ENCODE measurements around the gene E2F3.
"Not testable (repeated sequence)": the region's sequence is repeated elsewhere in the genome, so short reads cannot be mapped to it uniquely, and the experiment has no call there.

E2F3 gene

GRCh38 chr6:20467437-20467836 is 65.8 kb downstream of the E2F3 start:
- no peak for DNase-seq (ENCODE audit: low read depth)

GRCh38 chr6:20468209-20468608 is 66.5 kb downstream of the E2F3 start:
- DNase-seq (ENCODE audit: low read depth), result no peak

GRCh38 chr6:20472748-20473147 is 71.1 kb downstream of the E2F3 start:
- no peak for DNase-seq (ENCODE audit: low read depth)

- DNase-seq (ENCODE audit: low read depth), result no peak
Measured at GRCh38 chr6:20473518-20473917, 71.8 kb downstream of the E2F3 start.

- DNase-seq (ENCODE audit: low read depth), result no peak
Measured at GRCh38 chr6:20474874-20475542, 73.3 kb downstream of the E2F3 start.

- DNase-seq (ENCODE audit: low read depth), result no peak
Measured at GRCh38 chr6:20476501-20477043, 74.9 kb downstream of the E2F3 start.

DNA sequence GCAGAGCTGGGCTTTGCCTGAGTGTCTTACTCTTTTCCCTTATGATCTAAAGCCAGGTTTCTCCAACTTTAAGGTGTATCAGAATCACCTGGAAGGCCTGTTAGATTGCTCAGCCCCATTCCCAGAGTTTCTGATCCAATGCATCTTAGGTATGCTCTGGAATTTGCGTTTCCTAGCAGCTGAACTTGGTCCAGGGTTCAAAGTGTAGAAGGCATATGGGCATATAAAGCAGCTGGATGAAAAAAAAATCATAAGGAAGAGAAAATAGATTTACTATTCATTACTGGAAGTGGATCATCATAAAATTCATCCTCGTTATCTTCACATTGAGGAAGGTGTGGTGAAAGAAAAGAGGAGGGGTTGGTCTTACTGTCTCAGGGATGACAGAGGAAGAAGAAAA is 75.8 kb downstream of the E2F3 start:
- DNase-seq (ENCODE audit: low read depth), result no peak

- DNase-seq (ENCODE audit: low read depth), result no peak
Measured at GRCh38 chr6:20479060-20479459, 77.4 kb downstream of the E2F3 start.

DNA sequence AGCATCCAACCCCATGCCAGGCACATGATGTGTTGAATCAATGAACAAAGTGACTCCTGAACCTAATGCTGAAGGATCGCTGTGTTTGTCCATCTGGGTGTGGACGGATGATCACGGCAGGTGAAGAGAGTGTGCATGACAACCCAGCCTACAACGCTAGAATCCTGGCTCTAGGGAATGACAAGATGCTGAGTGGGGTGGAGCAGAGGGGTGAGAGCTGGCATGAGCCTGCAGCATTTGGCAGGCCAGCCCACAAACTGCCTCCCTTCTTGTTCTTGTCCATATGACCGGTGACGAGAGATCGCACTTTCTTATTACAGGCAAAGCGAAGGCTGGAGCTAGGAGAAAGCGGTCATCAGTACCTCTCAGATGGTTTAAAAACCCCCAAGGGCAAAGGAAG is 77.8 kb downstream of the E2F3 start:
- DNase-seq (ENCODE audit: low read depth), result no peak

- no peak for DNase-seq (ENCODE audit: low read depth)
Measured at GRCh38 chr6:20481281-20481680, 79.6 kb downstream of the E2F3 start.

GRCh38 chr6:20483887-20484497 is 82.3 kb downstream of the E2F3 start:
- DNase-seq (ENCODE audit: low read depth), result no peak

- DNase-seq (ENCODE audit: low read depth), result no peak
Measured at GRCh38 chr6:20486641-20487040, 85.0 kb downstream of the E2F3 start.

DNA sequence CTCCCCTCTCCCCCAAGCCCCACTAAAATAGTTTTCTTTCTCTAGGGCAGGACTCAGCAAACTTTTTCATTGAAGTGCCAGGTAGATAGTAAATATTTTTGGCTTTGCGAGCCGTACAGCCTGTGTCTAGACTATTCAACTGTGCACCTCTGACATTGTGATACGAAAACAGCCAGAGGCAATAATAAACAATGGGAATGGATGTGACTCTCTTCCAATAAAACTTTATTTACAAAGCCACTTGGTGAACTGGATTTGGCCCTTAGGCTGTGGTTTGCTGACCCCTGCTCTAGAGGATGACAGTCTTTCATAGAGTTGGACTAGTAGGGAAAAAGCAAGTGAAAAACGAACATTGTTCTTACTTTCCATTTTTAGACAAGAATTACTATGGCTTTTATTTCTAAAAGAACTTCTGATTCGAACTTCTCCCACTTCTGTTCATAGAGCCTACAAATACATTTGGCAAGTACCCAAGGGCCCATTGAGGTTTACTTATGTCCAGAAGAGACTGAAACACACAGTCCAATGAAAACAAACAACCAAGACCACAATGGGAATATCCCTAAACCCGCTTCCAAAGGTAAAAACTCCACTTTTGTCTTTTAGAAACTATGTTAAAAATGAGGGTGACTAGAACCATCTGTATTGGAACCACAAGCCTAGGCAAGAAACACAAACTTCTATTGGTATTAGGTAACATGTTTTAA is 86.1 kb downstream of the E2F3 start:
- no peak for DNase-seq (ENCODE audit: low read depth)

GRCh38 chr6:20490591-20490990 is 88.9 kb downstream of the E2F3 start:
- no peak for DNase-seq (ENCODE audit: low read depth)

DNA sequence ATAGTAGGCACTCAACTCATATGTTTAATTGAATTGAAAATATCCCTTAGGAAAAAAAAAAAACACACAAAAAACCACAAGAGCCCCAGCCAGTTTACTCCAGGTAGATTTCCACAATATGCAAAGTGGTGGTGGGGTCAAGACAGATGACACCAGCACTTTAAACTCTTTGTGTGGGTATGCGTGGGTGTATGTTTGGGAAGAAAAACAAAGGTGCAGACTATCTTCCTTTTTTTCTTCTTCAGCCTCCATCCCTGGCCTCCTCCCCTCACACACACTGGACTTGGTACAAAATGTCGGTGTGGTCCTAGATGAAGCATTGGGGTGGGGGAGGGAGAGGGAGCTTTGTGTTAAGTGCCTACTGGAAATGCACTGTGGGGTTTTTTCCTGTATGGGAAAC is 90.4 kb downstream of the E2F3 start:
- no peak for DNase-seq (ENCODE audit: low read depth)

DNA sequence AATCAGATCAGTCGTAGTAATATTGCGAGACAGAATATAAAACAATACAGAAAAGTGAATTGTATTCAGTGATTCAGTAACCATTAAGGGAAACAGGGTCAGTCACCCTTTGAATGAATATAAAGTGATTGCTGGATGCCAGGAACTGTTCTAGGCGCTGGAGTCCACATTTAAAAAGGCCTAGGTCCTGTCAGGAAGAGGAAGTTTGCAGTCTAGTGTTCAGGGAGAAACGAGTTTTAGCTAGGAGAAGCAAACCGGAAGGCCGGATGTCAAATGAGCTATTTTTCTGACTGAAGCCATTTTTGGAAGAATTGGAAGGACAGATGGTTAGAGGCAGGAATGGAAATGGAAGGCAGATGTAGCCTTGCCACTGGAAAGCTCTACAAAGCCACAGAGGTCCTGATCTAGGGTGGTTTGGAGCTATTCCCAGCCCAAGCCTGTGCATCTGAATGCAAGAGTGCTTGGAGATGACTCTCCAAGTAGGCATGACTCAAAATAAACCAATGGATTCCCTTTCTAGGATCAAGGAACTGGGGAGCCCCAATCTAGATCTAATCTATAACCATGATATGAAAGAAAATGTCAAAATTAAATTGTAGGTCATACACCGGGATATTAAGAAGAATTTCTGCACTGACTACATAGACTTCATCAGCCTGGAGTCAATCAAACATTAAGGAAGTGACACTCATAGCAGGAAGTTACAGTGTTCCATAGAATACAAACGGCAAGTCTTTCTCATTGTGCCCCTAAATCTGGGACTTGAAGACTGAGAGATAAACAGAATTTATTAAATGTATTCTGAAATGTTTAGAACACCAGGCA is 95.7 kb downstream of the E2F3 start:
- no peak for DNase-seq (ENCODE audit: low read depth)

DNA sequence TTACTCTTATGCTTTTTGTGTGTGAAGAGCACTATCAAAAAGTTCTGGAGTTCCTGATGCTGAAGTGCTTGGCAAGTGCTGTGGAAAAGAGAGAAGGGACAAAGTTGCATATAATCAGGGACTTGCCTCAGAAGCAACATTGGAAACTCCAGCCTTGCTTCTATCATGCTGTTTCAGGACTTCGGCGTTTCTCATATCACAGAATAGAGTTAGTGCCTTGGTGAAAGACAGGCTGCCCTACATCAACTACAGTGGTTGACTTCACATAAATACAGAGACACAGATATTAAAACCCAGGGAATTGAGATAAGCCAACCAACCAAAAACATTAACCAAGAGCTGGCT is 96.3 kb downstream of the E2F3 start:
- DNase-seq (ENCODE audit: low read depth), result no peak

- no peak for DNase-seq (ENCODE audit: low read depth)
Measured at GRCh38 chr6:20509212-20509611, 107.5 kb downstream of the E2F3 start.

- no peak for DNase-seq (ENCODE audit: low read depth)
Measured at GRCh38 chr6:20511852-20512251, 110.2 kb downstream of the E2F3 start.

DNA sequence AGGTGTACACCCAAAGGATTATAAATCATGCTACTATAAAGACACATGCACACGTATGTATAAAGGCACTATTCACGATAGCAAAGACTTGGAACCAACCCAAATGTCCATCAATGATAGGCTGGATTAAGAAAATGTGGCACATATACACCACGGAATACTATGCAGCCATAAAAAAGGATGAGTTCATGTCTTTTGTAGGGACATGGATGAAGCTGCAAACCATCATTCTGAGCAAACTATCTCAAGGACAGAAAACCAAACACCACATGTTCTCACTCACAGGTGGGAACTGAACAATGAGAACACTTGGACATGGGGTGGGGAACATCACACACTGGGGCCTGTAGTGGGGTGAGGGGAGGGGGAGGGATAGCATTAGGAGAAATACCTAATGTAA is 123.5 kb downstream of the E2F3 start:
- DNase-seq (ENCODE audit: low read depth), result not testable (repeated sequence)

DNA sequence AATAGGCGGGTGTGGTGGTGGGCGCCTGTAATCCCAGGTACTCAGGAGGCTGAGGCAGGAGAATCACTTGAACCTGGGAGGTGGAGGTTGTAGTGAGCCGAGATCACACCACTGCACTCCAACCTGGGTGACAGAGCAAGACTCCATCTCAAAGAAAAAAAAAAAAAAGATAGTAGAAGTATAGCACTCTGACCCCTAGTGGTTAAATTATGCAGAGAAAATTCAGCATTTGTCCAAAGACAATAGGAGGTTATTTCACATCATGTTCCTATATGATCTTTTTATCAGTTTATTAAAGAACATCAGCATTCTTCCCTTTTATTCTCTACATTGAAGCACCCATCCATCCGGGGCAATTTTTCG is 127.4 kb downstream of the E2F3 start:
- not testable (repeated sequence) for DNase-seq (ENCODE audit: low read depth)

DNA sequence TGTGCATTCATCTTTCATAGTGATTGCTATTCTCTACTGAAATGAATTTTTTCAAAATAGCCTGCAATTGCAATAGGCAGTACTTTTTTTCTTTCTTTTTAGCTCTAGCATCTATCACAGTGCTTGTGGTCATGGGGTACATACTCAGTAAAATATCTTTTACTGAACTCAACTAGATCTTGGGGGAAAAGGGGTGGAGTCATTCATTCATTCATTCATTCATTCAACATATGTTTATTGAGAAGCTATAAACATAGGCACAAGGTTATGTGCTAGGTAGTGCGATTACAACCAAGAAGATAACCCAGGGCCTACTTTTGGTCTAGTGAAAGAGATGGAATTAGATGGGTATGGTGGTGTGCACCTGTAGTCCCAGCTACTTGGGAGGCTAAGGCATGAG is 131.2 kb downstream of the E2F3 start:
- DNase-seq (ENCODE audit: low read depth), result no peak

Data from T follicular helper cell (primary cell).